Keratinocyte (primary cell): ENCODE results near the gene LAMA1. TPM values are rescaled to one million over a fixed set of nuclear protein-coding genes. Genes with fewer than 3 reads are reported as not detected.

Experiments used
- DNase-seq: peaks from one replicate; pipeline ENCODE4 v3.0.0-alpha.2; 2011; ENCODE audit warnings: low read depth, missing footprints, low spot score
- FAIRE-seq: peaks from 2 replicates; lab custom pipeline; 2011; peaks lifted over from hg19 to GRCh38; lab: Jason Lieb, UNC
- H2AFZ ChIP-seq: 2 replicates; pipeline ENCODE4 v1.6.0; 2012; ENCODE audit warnings: low read length, control low read depth, inconsistent platforms; ENCODE audit not compliant: control insufficient read depth
- H3K27ac ChIP-seq: 2 replicates; pipeline ENCODE4 v1.5.1; 2011; ENCODE audit warnings: low read length; ENCODE audit not compliant: control insufficient read depth, insufficient read depth
- H3K27me3 ChIP-seq: 3 replicates; pipeline ENCODE4 v1.6.0; 2011; ENCODE audit warnings: low read length; ENCODE audit not compliant: control insufficient read depth, insufficient read depth; ENCODE audit errors: extremely low read depth
- H3K36me3 ChIP-seq, 2 experiments: 2 replicates in 1 of 2; 3 replicates in 1 of 2; pipeline ENCODE4 v1.5.1; 2011; ENCODE audit warnings: low read length in 2 of 2, mild to moderate bottlenecking in 1 of 2; ENCODE audit not compliant: control insufficient read depth in 2 of 2, insufficient read depth in 2 of 2; ENCODE audit errors: extremely low read depth in 1 of 2
- H3K4me1 ChIP-seq: 3 replicates; pipeline ENCODE4 v1.5.1; 2011; ENCODE audit warnings: low read length; ENCODE audit not compliant: control insufficient read depth, insufficient read depth; ENCODE audit errors: extremely low read depth
- H3K4me2 ChIP-seq: 3 replicates; pipeline ENCODE4 v1.6.0; 2011; ENCODE audit warnings: low read depth, low read length; ENCODE audit not compliant: control insufficient read depth, insufficient read depth; ENCODE audit errors: extremely low read depth
- H3K4me3 ChIP-seq, 3 experiments: fragments of 200-600 bp in 1 of 3; sonication (generic) in 1 of 3; 2 replicates in 2 of 3; 3 replicates in 1 of 3; pipeline ENCODE4 v1.5.1; 2011 to 2016; ENCODE audit warnings: low read length in 3 of 3, mild to moderate bottlenecking in 3 of 3, control low read depth in 2 of 3, inconsistent platforms in 1 of 3, low read depth in 1 of 3, mixed read lengths in 1 of 3, mixed run types in 1 of 3, moderate library complexity in 1 of 3; ENCODE audit not compliant: control insufficient read depth in 2 of 3, insufficient read depth in 2 of 3; ENCODE audit errors: extremely low read depth in 1 of 3
- H3K79me2 ChIP-seq: 2 replicates; pipeline ENCODE4 v1.6.0; 2012; ENCODE audit warnings: low read length; ENCODE audit not compliant: control insufficient read depth, insufficient read depth
- H3K9ac ChIP-seq: 3 replicates; pipeline ENCODE4 v1.6.0; 2011; ENCODE audit warnings: low read length; ENCODE audit not compliant: control insufficient read depth, insufficient read depth; ENCODE audit errors: extremely low read depth
- H3K9me1 ChIP-seq: 3 replicates; pipeline ENCODE4 v1.6.0; 2011; ENCODE audit warnings: low read length; ENCODE audit not compliant: control insufficient read depth, insufficient read depth; ENCODE audit errors: extremely low read depth
- H3K9me3 ChIP-seq: 2 replicates; pipeline ENCODE4 v1.5.1; 2012; ENCODE audit warnings: low read depth, low read length; ENCODE audit not compliant: control insufficient read depth
- H4K20me1 ChIP-seq: 3 replicates; pipeline ENCODE4 v1.6.0; 2011; ENCODE audit warnings: low read length; ENCODE audit not compliant: control insufficient read depth, insufficient read depth; ENCODE audit errors: extremely low read depth
- EZH2 ChIP-seq: IDR thresholded peaks from one replicate; pipeline ENCODE4 v1.6.1; 2012; ENCODE audit warnings: inconsistent platforms, mild to moderate bottlenecking, low read length, moderate library complexity
- dilution Hi-C: fragments of 300-500 bp; cut with MboI; formaldehyde crosslinking; loops from one replicate; pipeline ENCODE4 v1.7.0; 2020; ENCODE audit warnings: low sequenced_read_pairs; ENCODE audit not compliant: extremely low pct_ligation_motif_present
- polyA plus RNA-seq, 5 experiments: library from polyadenylated mRNA; depleted of rRNA in 3 of 5; stranded (reverse) in 3 of 5; stranded (forward) in 1 of 5; unstranded in 1 of 5; fragments of >200 nt; gene quantifications; 1 replicate in 1 of 5; 2 replicates in 3 of 5; 3 replicates in 1 of 5; pipeline versions ENCODE4 v1.2.1 to v1.2.3, GENCODE V29; 2011 to 2012; ENCODE audit warnings: missing spikeins in 2 of 5, low read depth in 1 of 5, low replicate concordance in 1 of 5
- TF ChIP-seq, protein P1 (sequence below), 3 experiments: IDR thresholded peaks in 1 of 3; conservative IDR thresholded peaks in 1 of 3; optimal IDR thresholded peaks in 1 of 3; 2 replicates in 2 of 3; 3 replicates in 1 of 3; pipeline versions ENCODE3 to v1.5.1; 2011; ENCODE audit warnings: low read length in 3 of 3, mild to moderate bottlenecking in 3 of 3, moderate library complexity in 2 of 3, control low read depth in 1 of 3, inconsistent platforms in 1 of 3; ENCODE audit not compliant: insufficient read depth in 2 of 3; ENCODE audit errors: extremely low read depth in 1 of 3

Gene LAMA1
- polyA plus RNA-seq, 1 donor (not counting 4 experiments of a cell fraction or from before 2014, with no cell fraction given), result 2.1 TPM

DNA sequence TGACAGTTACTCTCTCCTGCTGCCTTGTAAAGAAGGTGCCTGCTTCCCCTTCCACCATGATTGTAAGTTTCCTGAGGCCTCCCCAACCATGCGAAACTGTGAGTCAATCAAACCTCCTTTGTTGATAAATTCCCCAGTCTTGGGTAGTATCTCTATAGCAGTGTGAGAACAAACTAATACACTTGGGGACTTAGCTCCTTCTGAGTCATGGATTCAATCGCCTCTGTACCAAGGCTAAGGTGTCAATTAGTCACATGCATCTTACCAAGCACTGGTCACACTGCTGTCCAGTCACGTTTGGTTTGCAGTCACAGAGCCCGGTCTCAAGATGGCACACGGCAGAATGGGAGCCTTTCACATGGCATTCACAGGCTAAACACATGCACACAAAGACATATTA, 100.6 kb downstream of the LAMA1 start:
- TF ChIP-seq, protein P1, sequence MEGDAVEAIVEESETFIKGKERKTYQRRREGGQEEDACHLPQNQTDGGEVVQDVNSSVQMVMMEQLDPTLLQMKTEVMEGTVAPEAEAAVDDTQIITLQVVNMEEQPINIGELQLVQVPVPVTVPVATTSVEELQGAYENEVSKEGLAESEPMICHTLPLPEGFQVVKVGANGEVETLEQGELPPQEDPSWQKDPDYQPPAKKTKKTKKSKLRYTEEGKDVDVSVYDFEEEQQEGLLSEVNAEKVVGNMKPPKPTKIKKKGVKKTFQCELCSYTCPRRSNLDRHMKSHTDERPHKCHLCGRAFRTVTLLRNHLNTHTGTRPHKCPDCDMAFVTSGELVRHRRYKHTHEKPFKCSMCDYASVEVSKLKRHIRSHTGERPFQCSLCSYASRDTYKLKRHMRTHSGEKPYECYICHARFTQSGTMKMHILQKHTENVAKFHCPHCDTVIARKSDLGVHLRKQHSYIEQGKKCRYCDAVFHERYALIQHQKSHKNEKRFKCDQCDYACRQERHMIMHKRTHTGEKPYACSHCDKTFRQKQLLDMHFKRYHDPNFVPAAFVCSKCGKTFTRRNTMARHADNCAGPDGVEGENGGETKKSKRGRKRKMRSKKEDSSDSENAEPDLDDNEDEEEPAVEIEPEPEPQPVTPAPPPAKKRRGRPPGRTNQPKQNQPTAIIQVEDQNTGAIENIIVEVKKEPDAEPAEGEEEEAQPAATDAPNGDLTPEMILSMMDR (optimal IDR thresholded peaks at IDR 0.05 in 1 of 3, IDR thresholded peaks at IDR 0.05 in 1 of 3, conservative IDR thresholded peaks at IDR 0.05 in 1 of 3; ENCODE audit: extremely low read depth in 1 of 3, insufficient read depth in 2 of 3, low read length in 3 of 3), result no peak
- TF ChIP-seq EZH2, result no peak
- Histone ChIP-seq H3K27ac (no peak overlapping the region), H3K9me1 (no peaks in the 10 kb centered on the region), H4K20me1 (no peaks in the 10 kb centered on the region), H3K9me3 (no peaks in the 10 kb centered on the region), H3K27me3 (no peaks in the 10 kb centered on the region), H3K4me1 (no peaks in the 10 kb centered on the region), H3K9ac (no peak overlapping the region), H2AFZ (no peak overlapping the region), H3K4me3 (no peak overlapping the region), H3K79me2 (no peaks in the 10 kb centered on the region), H3K36me3 (no peaks in the 10 kb centered on the region), H3K4me2 (no peak overlapping the region)
- dilution Hi-C loops, result no loop called here
- DNase-seq (no peak), FAIRE-seq (no peak)

DNA sequence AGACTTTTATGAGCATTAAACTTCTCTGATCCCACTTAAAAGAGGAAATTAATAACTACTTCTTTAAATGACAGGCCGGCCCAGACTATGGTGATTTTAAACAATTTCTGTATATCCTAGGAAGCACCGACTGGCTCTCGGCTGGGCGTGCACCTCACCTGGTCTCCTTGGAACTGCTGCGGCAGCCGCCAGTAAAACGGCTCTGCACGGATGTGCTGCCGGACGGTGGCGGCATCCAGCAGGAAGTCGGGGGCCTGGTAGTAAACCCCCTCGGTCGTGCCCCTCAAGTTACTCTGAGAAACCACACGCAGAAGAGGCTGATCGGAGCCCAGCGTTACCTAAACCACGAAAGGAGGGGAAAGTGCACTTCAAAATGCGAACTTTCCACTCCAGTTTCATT, 106.5 kb downstream of the LAMA1 start:
- H3K36me3 ChIP-seq, result no peaks in the 10 kb centered on the region
- DNase-seq (no peak), FAIRE-seq (no peak)
- H3K4me3 ChIP-seq, result no peak overlapping the region
- H3K27me3 ChIP-seq, result no peaks in the 10 kb centered on the region
- dilution Hi-C loops, result no loop called here
- TF ChIP-seq, protein P1 (optimal IDR thresholded peaks at IDR 0.05 in 1 of 3, IDR thresholded peaks at IDR 0.05 in 1 of 3, conservative IDR thresholded peaks at IDR 0.05 in 1 of 3; ENCODE audit: extremely low read depth in 1 of 3, insufficient read depth in 2 of 3, low read length in 3 of 3), result no peak
- TF ChIP-seq EZH2, result no peak
- H3K4me1 ChIP-seq, result no peaks in the 10 kb centered on the region
- no peak overlapping the region for H2AFZ ChIP-seq
- H4K20me1 ChIP-seq, result no peaks in the 10 kb centered on the region
- no peaks in the 10 kb centered on the region for H3K79me2 ChIP-seq
- no peak overlapping the region for H3K27ac ChIP-seq
- no peak overlapping the region for H3K9ac ChIP-seq
- no peaks in the 10 kb centered on the region for H3K9me3 ChIP-seq
- H3K4me2 ChIP-seq, result no peak overlapping the region
- no peaks in the 10 kb centered on the region for H3K9me1 ChIP-seq
